GM21825 (cell line): ENCODE data around the gene SYMPK.
A peak's percentile ranks its signal among the peaks of the same experiment; 100 is the strongest.
"Not testable (repeated sequence)": the region's sequence is repeated elsewhere in the genome, so short reads cannot be mapped to it uniquely, and the experiment has no call there.

ENCODE experiments used
- ATAC-seq: cut with Tn5 transposase; IDR thresholded peaks from one replicate; pipeline ENCODE4 v1.9.1; 2021; ENCODE audit warnings: mild to moderate bottlenecking, moderate library complexity; ENCODE audit not compliant: unreplicated experiment

Gene SYMPK

GRCh38 chr19:45809643-45810159 lies 53.2 kb downstream of the SYMPK start:
- ATAC-seq: no peak

GRCh38 chr19:45805719-45806118 lies 57.2 kb downstream of the SYMPK start:
- no peak for ATAC-seq

DNA sequence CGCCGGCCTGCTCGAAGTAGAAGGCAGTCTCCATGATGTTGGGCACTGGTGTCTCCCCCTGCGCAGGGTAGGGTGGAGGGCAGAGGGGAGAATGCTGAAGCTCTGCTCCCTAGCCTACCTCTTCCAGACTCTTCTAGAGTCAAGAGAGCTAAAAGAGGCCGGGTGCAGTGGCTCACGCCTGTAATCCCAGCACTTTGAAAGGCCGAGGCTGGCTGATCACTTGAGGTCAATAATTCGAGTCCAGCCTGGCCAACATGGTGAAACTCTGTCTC lies 58.1 kb downstream of the SYMPK start:
- no peak for ATAC-seq

DNA sequence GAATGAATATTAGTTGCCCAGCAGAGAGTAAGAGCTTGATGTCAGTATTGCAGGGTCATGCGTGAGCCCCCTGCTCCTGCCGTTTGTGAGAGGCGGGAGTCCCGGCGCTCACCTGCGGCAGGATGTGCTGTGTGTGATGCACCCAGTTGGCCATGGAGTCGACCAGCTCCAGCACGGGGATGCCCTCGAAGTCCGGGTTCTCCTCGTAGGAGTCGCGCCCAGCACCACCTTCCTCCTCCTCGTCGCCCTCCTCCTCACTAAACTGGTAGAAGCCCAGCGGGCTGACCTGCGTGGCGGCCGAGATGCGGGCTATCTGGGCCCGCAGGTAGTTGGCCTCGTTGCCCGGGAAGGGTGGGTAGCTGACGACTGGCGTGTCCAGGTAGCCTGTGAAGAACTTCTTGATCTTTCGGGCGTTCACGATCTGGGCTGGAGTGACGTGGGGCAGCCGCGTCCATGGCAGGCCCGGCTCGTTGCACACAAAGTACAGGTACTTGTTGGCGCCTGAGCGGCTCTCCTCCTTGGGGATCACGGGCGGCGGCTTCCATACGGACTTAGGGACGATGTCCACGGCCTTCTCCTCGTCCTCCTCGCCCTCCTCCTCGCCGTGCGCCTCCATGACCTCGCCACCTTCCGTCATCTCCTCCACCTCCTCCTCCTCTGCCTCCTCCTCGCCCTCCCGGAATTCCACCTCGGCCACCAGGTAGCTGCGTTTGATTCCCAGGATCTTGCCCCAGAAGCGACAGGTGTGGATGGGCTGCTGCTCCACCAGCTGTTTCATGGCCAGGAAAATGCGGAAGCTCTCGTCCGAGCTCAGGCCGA lies 58.6 kb downstream of the SYMPK start:
- ATAC-seq: no peak

DNA sequence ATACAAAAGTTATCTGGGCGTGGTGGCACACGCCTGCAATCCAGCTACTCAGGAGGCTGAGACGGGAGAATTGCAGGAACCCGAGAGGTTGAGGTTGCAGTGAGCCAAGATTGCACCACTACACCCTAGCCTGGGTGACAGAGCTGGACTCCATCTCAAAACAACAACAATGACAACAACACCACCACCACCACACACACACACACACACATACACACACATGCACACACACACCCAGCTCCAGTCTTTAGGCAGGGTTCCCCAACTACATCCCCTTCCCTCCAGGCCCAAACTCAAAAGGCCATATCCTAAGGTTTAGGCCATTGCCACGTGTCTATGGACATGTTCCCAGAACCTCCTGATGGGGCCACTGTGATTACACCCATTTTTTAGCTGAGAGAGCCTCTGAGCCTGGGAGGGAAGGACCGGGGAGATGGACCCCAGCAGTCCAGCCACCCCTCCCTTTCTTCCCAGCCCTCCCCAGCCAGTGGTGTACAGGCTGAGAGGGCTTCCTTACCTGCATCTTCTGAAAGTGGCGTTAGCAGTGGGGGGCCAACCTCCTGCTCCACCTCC lies 61.3 kb downstream of the SYMPK start:
- ATAC-seq: no peak

DNA sequence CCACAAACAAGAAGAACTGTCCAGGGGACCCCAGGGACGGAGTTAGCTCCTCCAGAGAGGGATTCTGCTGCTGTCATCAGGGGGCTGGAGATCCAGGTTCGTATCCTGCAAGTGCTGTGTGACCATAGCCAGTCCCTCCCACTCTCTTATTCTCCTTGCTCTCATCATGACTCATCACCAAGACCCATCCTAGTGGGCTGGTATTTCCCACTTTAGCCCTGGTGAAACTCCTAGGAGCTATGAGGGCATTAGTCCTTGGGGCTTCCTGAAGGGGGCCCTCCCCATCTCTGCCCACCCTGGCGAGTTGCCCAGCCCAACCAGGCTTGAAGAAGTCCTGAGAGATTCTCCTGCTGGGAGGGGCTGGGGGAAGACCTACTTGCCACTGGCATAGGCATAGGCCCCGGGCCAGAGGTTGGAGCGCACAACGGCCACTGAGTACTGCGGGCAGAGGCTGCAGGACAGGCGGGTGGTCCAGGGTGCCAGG lies 62.8 kb downstream of the SYMPK start:
- no peak for ATAC-seq

GRCh38 chr19:45799541-45799940 lies 63.4 kb downstream of the SYMPK start:
- not testable (repeated sequence) for ATAC-seq

DNA sequence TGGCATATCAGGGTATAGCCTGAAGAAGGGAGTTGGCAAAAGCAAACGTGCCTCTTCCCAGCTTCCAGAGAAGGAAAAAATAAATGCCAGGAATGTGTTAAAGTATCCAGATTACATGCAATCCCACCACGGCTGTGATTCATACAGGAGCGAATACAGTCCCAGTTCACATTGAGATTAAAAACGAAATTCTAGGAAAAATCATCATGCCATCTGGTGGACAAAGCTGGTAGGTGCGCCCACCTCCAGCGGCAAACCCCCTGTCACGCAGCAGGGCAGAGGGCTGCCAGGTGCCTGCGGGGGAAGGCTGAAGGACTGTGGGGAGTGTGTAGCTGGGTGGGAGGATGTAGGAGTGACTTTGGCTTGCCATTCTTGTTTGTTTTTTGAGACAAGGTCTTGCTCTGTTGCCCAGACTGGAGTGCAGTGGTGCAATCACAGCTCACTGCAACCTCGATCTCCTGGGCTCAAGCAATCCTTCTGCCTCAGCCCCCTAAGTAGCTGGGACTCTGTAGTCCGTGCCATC lies 63.9 kb downstream of the SYMPK start:
- no peak for ATAC-seq

DNA sequence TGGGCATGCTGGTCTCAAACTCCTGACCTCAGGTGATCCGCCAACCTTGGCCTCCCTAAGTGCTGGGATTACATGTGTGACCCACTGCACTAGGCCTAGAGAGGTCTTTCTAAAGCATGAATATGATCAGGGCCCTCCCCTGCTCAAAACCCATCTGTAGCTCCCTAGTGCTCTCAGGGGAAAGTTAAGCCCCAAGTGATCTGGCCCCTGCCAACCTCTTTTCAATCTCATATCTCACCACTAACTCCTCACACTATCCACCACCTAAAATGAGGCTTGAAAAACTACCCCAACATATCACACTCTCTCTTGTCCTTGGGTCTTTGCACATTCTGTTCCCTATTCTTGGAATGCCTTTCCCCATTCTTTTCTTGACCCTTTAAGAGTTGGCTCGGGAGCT lies 68.3 kb downstream of the SYMPK start:
- ATAC-seq: no peak

- no peak for ATAC-seq
Measured at GRCh38 chr19:45793876-45794275, 69.1 kb downstream of the SYMPK start.

DNA sequence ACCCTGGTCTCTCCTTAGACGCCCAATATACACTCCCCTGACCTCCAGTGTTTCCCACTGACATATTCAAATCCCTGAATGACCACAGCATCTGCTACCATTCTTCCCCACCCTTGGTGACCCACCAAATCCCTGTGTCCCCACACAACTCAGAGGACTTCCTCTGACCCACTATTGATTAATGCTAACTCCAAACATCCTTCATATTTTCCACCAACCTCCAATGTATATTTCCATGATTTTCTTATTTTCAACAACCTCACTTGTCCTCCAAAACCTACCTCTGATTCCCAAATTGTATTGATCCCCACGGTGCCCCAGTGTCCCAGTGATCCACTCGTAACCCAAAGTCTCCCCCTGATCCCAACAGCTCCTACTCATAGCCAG lies 69.8 kb downstream of the SYMPK start:
- ATAC-seq: no peak

- peak; percentile 84 for ATAC-seq
Measured at GRCh38 chr19:45792470-45793177, 70.3 kb downstream of the SYMPK start, which contains the start of gene DMWD. Gene DMWD (minus strand): TSS chr19:45792845. CDS start chr19:45792756, 89 bp downstream.

GRCh38 chr19:45791744-45792469 lies 71.0 kb downstream of the SYMPK start:
- no peak for ATAC-seq

- no peak for ATAC-seq
Measured at GRCh38 chr19:45790942-45791341, 72.0 kb downstream of the SYMPK start.

GRCh38 chr19:45789035-45789786 lies 73.7 kb downstream of the SYMPK start:
- ATAC-seq: no peak

DNA sequence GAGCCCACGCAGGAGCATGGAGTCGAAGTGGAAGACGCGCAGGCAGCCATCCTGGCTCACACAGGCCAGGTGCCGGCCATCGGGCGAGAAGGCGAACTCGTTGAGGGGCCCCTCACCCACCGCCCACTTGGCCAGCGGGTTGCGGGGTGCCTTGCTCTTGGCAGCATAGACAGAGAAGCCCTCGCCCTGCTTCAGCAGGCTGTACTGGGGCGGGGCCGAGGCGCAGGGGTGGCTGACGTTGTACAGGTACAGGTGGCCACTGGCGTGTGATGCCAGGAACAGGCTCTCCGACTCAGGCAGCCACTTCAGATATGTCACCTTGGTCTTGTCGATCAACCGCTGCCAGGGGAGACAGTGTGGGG lies 76.4 kb downstream of the SYMPK start:
- no peak for ATAC-seq

DNA sequence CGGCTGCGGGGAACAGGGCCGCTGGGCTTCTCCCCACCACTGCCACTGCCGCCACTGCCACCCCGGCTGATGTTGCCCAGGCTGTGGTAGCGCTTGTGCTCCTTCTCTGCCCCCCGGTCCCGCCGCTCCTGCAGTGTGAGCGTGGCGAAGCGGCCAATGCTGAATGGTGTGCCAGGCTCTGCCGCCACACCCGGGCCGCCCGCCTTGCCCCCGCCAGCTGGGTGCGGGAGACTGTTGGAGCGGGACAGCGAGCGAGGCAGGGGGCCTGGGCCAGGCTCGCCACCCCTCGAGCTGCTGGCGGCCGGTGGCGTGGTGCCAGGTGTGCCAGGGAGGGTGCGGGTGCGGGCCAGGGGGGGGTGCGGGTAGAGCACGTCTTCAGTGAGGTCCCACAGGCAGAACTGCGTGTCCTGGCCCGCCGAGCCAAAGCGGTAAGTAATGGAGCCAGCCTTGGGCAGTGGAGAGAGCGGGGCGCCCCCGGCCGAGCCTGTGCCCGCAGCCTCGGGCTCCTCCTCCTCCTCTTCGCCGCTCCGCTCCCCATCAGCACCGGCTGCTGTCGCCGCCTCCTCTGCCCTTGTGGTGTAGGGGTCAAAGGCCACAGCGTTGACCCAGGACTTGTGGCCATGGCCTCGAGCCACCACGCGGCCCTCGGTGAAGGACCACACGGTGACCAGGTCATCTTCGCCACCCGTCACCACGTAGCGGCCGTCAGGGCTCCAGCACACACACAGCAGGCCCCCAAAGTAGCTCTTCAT lies 77.0 kb downstream of the SYMPK start:
- no peak for ATAC-seq

DNA sequence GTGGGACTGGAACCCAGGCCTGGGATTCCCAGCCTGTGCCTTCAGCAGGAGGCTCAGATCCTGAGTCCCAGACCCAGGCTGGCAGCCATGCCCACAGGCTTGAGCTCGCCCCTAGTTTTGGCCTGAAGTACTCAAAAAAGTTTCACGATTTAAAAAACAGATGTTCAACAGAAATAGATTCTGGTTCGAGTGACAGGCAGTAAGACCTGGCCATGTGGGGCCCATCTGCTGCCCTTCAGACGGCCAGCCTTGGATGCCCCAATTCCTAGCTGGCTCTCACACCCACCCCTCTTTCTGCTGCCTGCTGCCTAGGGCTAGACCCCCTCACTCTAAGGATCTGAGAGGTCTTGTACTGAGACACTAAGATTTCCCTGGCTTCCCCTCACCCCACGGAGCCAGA lies 77.8 kb downstream of the SYMPK start:
- ATAC-seq: no peak

DNA sequence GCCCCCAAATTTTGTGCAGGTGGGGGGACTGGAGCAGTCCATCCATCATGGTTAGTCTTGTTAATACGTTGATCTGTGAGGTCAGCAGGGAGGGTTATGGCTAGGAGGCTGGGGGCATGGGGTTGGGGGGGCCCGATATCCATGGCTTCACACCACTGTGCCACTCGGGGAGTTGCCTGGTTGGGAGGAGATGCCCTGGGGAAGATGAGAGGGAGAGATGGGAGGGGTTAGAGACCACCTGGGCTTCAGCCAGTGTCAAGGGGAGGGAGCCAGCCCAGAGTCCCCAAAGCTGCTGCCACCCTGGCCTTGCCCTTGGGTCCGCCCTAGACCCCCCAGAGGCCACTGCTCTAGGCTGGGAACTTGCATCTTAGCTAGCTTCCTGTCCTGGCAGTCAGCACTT lies 78.9 kb downstream of the SYMPK start:
- no peak for ATAC-seq
